ENCODE results near the gene KRTCAP2. TPM values are rescaled to one million over a fixed set of nuclear protein-coding genes. Genes with fewer than 3 reads are reported as not detected.

The KRTCAP2 gene
- polyA plus RNA-seq, 1 of the 3 experiments (the other 2 are of a cell fraction): 238 TPM

DNA sequence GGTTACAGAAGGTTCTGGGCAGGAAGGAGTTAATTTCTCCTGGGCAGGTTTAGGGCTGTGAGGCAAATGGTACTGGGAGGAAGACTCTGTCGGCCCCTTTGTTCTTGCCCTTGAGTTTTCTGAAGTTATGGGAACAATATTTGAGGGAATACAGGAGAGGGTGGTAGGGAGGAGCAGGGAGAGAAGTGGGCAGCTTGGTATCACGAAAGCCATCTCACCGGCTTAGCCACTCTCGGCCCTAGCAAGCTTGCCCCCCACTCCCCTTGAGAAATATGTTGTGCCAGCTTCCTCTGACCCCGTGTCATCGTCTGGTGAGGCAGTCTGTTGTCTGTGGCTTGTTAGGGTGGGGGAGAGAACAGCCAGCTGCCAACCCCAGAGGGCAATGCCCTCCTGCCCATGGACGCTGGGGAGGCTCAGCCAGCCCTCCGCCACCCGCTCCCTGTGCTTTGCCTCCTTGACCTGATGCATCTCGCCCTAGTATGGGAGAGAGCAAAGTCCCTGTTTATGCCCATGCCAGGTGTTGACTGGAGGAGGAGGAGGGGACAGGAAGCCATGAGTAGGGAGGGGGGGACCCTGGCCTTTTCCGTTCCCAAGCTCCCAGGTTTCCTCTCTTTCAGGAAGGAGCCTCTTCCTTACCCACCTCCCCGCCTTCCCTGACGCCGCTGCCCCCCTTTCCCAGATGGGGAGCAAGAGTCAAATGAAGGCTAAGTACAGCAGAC lies 44.2 kb downstream of the KRTCAP2 start:
- no peaks in the 10 kb centered on the region for H3K27me3 ChIP-seq (ENCODE audit: insufficient read depth)
- H3K9ac ChIP-seq: peak overlapping the region; percentile 56; the same call in 1 of the 2 replicates
- ChIA-PET CTCF (interaction anchor here (0.7 to 9.7 kb wide), 12 partner anchors 13 to 78 kb away, joined by 3 to 67 read pairs (median 6); partner anchors contain the start of genes EFNA3 and KRTCAP2), POLR2A (interaction anchor here (0.7 to 1.6 kb wide), 5 partner anchors 33 to 146 kb away, joined by 3 to 6 read pairs (median 4); partner anchors contain the start of genes FLAD1 and KRTCAP2)
- no peaks in the 10 kb centered on the region for H3K9me2 ChIP-seq
- peaks cover 7% of the 10 kb centered on the region for H3F3A ChIP-seq (replicated peaks; ENCODE audit: insufficient read depth)
- 42% methylated on average over 11 of the region's 14 CpGs for WGBS (ENCODE audit: low lambda C conversion rate)
- DNase-seq: peak; percentile 64
- H3K9me3 ChIP-seq: no peaks in the 10 kb centered on the region
- TF ChIP-seq CHD2 (IDR thresholded peaks at IDR 0.05; ENCODE audit: low read length, partially characterized antibody): peak; percentile 35
- TF ChIP-seq TAF1 (IDR thresholded peaks at IDR 0.05; ENCODE audit: borderline replicate concordance, low read depth, low read length): no peak
- H3K4me1 ChIP-seq (ENCODE audit: control insufficient read depth in 1 of 2, insufficient read depth in 2 of 2, low read depth in 1 of 2, low read length in 1 of 2): peaks cover 19 to 45% of the 10 kb centered on the region in 2 experiments
- H4K20me1 ChIP-seq (ENCODE audit: insufficient read depth): no peaks in the 10 kb centered on the region
- H3K4me2 ChIP-seq: peak overlapping the region; percentile 98
- no peaks in the 10 kb centered on the region for H3K79me2 ChIP-seq (ENCODE audit: insufficient read depth)
- H3K4me3 ChIP-seq (ENCODE audit: low read depth in 2 of 2, low read length in 1 of 2): peak overlapping the region; percentile 63 to 67
- H3K27ac ChIP-seq (ENCODE audit: low read depth in 2 of 2, low read length in 1 of 2): peak overlapping the region; percentile 14 to 77; a peak in 3 of 4 replicates
- H3K36me3 ChIP-seq (replicated peaks in 1 of 2; ENCODE audit: control insufficient read depth in 1 of 2, insufficient read depth in 2 of 2, low read length in 1 of 2): peaks cover 5 to 15% of the 10 kb centered on the region in 2 experiments
- H2AFZ ChIP-seq (ENCODE audit: low read depth): no peak overlapping the region

DNA sequence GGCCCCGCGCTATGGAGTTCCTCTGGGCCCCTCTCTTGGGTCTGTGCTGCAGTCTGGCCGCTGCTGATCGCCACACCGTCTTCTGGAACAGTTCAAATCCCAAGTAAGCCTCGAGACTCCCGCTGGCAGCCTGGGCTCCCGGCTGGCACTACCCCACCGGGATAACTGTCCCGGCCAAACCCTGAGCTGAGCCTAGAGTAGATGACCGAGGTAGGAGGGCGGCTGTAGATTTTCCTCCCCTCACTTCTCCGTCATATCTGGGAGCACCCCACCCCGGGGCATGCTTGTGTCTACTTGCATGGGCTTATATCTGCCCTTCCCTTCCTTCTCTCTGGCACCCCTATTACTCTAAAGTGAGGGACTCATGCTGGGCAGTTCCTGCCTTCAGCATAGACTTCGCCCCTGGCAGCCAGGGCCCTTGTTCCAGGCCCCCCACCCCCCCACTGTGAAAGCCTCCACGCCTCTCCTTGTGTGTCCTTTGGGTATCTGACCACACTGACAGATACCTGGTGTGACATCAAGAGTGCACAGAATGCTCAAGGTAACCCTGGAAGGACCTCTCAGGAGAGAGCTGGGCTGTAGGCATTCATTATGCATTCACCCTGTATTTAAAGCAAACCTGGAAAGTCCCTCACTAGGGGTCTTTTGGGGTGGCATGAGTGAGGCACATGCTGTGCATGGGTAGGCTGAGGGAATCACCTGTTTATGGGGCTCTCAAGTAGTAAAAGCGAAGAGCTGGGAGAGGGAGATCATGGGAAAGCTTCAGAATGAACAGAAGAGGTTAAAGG lies 44.9 kb downstream of the KRTCAP2 start:
- WGBS (ENCODE audit: low lambda C conversion rate): 12% methylated on average over 17 of the region's 17 CpGs
- ChIA-PET CTCF (interaction anchor here (0.7 to 9.7 kb wide), 11 partner anchors 33 to 77 kb away, joined by 3 to 67 read pairs (median 5); partner anchors contain the start of genes EFNA3 and KRTCAP2), POLR2A (interaction anchor here (0.7 to 1.6 kb wide), 4 partner anchors 37 to 145 kb away, joined by 3 to 6 read pairs (median 4); partner anchors contain the start of genes FLAD1 and KRTCAP2)
- Histone ChIP-seq H3K4me1 (ENCODE audit: control insufficient read depth in 1 of 2, insufficient read depth in 2 of 2, low read depth in 1 of 2, low read length in 1 of 2) (peaks cover 19 to 45% of the 10 kb centered on the region in 2 experiments), H3K36me3 (replicated peaks in 1 of 2; ENCODE audit: control insufficient read depth in 1 of 2, insufficient read depth in 2 of 2, low read length in 1 of 2) (peaks cover 3 to 8% of the 10 kb centered on the region in 2 experiments), H3K4me2 (peak overlapping the region; percentile 98), H3F3A (replicated peaks; ENCODE audit: insufficient read depth) (peaks cover 7% of the 10 kb centered on the region), H3K27me3 (ENCODE audit: insufficient read depth) (no peaks in the 10 kb centered on the region), H4K20me1 (ENCODE audit: insufficient read depth) (no peaks in the 10 kb centered on the region), H3K9me2 (no peaks in the 10 kb centered on the region), H3K27ac (ENCODE audit: low read depth in 2 of 2, low read length in 1 of 2) (peak overlapping the region in 1 of 2 experiments; percentile 77; a peak in 2 of 4 replicates), H3K9ac (peak overlapping the region; percentile 56), H2AFZ (ENCODE audit: low read depth) (peak overlapping the region; percentile 91), H3K9me3 (no peaks in the 10 kb centered on the region), H3K4me3 (ENCODE audit: low read depth in 2 of 2, low read length in 1 of 2) (peak overlapping the region; percentile 63 to 67), H3K79me2 (ENCODE audit: insufficient read depth) (no peaks in the 10 kb centered on the region)
- DNase-seq: no peak
- no peak for TF ChIP-seq TAF1 (IDR thresholded peaks at IDR 0.05; ENCODE audit: borderline replicate concordance, low read depth, low read length)
- TF ChIP-seq ELF1 (IDR thresholded peaks at IDR 0.05): no peak
- TF ChIP-seq, protein P1, sequence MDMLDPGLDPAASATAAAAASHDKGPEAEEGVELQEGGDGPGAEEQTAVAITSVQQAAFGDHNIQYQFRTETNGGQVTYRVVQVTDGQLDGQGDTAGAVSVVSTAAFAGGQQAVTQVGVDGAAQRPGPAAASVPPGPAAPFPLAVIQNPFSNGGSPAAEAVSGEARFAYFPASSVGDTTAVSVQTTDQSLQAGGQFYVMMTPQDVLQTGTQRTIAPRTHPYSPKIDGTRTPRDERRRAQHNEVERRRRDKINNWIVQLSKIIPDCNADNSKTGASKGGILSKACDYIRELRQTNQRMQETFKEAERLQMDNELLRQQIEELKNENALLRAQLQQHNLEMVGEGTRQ (IDR thresholded peaks at IDR 0.05; ENCODE audit: borderline replicate concordance, low read depth, low read length): no peak
- TF ChIP-seq EP300 (IDR thresholded peaks at IDR 0.05; ENCODE audit: borderline replicate concordance in 1 of 2, low read depth in 1 of 2, low read length in 1 of 2): no peak
- TF ChIP-seq RCOR1 (IDR thresholded peaks at IDR 0.05; ENCODE audit: low read length): no peak
- TF ChIP-seq, protein P2, sequence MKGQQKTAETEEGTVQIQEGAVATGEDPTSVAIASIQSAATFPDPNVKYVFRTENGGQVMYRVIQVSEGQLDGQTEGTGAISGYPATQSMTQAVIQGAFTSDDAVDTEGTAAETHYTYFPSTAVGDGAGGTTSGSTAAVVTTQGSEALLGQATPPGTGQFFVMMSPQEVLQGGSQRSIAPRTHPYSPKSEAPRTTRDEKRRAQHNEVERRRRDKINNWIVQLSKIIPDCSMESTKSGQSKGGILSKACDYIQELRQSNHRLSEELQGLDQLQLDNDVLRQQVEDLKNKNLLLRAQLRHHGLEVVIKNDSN (IDR thresholded peaks at IDR 0.05; ENCODE audit: borderline replicate concordance, low read depth): no peak
- no peak for TF ChIP-seq TEAD4 (IDR thresholded peaks at IDR 0.05; ENCODE audit: borderline replicate concordance, insufficient read depth)
- no peak for TF ChIP-seq GABPA (IDR thresholded peaks at IDR 0.05; ENCODE audit: low read depth)
- TF ChIP-seq, protein P3, sequence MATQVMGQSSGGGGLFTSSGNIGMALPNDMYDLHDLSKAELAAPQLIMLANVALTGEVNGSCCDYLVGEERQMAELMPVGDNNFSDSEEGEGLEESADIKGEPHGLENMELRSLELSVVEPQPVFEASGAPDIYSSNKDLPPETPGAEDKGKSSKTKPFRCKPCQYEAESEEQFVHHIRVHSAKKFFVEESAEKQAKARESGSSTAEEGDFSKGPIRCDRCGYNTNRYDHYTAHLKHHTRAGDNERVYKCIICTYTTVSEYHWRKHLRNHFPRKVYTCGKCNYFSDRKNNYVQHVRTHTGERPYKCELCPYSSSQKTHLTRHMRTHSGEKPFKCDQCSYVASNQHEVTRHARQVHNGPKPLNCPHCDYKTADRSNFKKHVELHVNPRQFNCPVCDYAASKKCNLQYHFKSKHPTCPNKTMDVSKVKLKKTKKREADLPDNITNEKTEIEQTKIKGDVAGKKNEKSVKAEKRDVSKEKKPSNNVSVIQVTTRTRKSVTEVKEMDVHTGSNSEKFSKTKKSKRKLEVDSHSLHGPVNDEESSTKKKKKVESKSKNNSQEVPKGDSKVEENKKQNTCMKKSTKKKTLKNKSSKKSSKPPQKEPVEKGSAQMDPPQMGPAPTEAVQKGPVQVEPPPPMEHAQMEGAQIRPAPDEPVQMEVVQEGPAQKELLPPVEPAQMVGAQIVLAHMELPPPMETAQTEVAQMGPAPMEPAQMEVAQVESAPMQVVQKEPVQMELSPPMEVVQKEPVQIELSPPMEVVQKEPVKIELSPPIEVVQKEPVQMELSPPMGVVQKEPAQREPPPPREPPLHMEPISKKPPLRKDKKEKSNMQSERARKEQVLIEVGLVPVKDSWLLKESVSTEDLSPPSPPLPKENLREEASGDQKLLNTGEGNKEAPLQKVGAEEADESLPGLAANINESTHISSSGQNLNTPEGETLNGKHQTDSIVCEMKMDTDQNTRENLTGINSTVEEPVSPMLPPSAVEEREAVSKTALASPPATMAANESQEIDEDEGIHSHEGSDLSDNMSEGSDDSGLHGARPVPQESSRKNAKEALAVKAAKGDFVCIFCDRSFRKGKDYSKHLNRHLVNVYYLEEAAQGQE (IDR thresholded peaks at IDR 0.05; ENCODE audit: low read depth, low read length): no peak
- TF ChIP-seq, protein P4, sequence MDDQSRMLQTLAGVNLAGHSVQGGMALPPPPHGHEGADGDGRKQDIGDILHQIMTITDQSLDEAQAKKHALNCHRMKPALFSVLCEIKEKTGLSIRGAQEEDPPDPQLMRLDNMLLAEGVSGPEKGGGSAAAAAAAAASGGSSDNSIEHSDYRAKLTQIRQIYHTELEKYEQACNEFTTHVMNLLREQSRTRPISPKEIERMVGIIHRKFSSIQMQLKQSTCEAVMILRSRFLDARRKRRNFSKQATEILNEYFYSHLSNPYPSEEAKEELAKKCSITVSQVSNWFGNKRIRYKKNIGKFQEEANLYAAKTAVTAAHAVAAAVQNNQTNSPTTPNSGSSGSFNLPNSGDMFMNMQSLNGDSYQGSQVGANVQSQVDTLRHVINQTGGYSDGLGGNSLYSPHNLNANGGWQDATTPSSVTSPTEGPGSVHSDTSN (IDR thresholded peaks at IDR 0.05): no peak
- no peak for TF ChIP-seq YY1 (IDR thresholded peaks at IDR 0.05; ENCODE audit: low read depth)
- TF ChIP-seq, protein P5, sequence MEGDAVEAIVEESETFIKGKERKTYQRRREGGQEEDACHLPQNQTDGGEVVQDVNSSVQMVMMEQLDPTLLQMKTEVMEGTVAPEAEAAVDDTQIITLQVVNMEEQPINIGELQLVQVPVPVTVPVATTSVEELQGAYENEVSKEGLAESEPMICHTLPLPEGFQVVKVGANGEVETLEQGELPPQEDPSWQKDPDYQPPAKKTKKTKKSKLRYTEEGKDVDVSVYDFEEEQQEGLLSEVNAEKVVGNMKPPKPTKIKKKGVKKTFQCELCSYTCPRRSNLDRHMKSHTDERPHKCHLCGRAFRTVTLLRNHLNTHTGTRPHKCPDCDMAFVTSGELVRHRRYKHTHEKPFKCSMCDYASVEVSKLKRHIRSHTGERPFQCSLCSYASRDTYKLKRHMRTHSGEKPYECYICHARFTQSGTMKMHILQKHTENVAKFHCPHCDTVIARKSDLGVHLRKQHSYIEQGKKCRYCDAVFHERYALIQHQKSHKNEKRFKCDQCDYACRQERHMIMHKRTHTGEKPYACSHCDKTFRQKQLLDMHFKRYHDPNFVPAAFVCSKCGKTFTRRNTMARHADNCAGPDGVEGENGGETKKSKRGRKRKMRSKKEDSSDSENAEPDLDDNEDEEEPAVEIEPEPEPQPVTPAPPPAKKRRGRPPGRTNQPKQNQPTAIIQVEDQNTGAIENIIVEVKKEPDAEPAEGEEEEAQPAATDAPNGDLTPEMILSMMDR (IDR thresholded peaks at IDR 0.05): no peak
- TF ChIP-seq SMC3 (IDR thresholded peaks at IDR 0.05; ENCODE audit: low read depth, low read length): no peak
- no peak for TF ChIP-seq RAD21 (IDR thresholded peaks at IDR 0.05; ENCODE audit: low read length)
